ENCODE measurements around the gene FADS1. TPM values are rescaled to one million over a fixed set of nuclear protein-coding genes. Genes with fewer than 3 reads are reported as not detected.

Gene FADS1
- total and polyA plus RNA-seq, 2 of the 8 experiments (the other 6 are each of a cell fraction or from before 2014, with no cell fraction given), result 115 to 141 TPM

DNA sequence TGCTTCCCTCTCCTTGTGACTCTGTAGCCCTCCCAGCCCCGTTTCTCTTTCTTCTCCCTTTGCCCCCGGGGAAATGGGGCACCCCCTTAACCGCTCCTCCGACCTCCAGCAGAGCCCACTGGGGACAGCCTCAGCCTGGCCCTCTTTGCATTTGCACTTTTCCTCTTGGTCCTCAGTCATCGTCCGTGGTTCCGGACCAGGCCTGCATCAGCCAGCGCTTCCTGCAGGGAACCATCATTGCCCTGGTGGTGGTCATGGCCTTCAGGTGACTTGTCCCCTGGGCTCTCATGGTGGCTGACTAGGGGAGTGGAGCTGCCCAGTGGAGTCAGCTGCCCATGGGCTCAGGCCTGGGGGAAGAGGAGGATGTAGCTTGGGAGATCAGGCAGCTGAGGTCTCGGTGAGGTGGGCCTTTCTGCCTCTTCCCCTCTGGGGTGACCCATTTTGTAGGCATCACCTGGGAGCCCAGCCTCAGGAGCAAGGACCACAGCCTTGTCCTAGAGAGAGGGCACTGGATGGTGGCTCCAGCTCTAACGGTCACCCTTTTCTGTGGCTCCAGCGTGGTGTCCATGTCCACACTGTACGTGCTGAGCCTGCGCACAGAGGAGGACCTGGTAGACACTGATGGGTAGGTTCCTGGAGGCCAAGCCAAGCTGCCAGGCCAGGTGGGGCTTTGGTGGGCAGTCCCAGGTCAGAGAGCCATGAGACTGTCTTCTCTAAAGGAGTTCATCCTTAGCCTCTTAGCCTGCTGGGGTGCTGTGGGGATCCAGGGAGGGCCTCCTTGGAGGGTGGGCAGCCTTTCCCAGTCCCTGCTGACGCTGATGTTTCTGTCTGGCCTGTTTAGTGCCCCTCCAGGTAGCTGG, 36.9 kb downstream of the FADS1 start:
- Histone ChIP-seq H3K79me2 (ENCODE audit: control insufficient read depth in 1 of 2, insufficient read depth in 2 of 2, low read length in 2 of 2) (no peaks in the 10 kb centered on the region), H3K27me3 (replicated peaks in 1 of 4; ENCODE audit: control insufficient read depth in 3 of 4, extremely low read depth in 1 of 4, insufficient read depth in 3 of 4, low read length in 3 of 4) (no peaks in the 10 kb centered on the region; a peak in 1 of 7 replicates), H2AK5ac (ENCODE audit: low read depth, low read length) (no peak overlapping the region), H4K91ac (replicated peaks; ENCODE audit: insufficient read length, low read length) (no peak overlapping the region), H2BK5ac (ENCODE audit: low read depth, low read length) (no peak overlapping the region), H3K18ac (ENCODE audit: extremely low read depth, low read length) (no peak overlapping the region), H2BK120ac (replicated peaks; ENCODE audit: low read depth, low read length) (no peak overlapping the region), H2BK12ac (ENCODE audit: low read depth, low read length) (0 out of 2 replicates have a peak overlapping the region, but pooled peaks have one; percentile 27), H4K8ac (ENCODE audit: extremely low read depth, insufficient read depth, low read length) (no peak overlapping the region), H3K4me2 (ENCODE audit: insufficient read depth in 1 of 2, low read depth in 2 of 2, low read length in 2 of 2) (no peak overlapping the region), H4K20me1 (replicated peaks in 1 of 2; ENCODE audit: control insufficient read depth in 1 of 2, insufficient read depth in 2 of 2, low read length in 2 of 2) (peaks cover 0 to 3% of the 10 kb centered on the region in 2 experiments), H3K4me3 (ENCODE audit: extremely low read depth in 1 of 4, insufficient read depth in 2 of 4, low read depth in 3 of 4, low read length in 4 of 4) (no peak overlapping the region), H2BK20ac (ENCODE audit: low read length) (no peak overlapping the region), H3K27ac (ENCODE audit: low read depth, low read length) (no peak overlapping the region), H3K4ac (replicated peaks; ENCODE audit: insufficient read length, low read depth, low read length) (no peak overlapping the region), H3K56ac (replicated peaks; ENCODE audit: insufficient read length, low read depth, low read length) (no peak overlapping the region), H3K23ac (ENCODE audit: insufficient read length) (no peak overlapping the region), H3K23me2 (ENCODE audit: low read depth, low read length) (no peaks in the 10 kb centered on the region), H3K14ac (ENCODE audit: insufficient read length) (no peak overlapping the region), H2AFZ (ENCODE audit: low read length) (no peak overlapping the region), H3K9me3 (ENCODE audit: insufficient read depth in 2 of 2, low read depth in 1 of 2, low read length in 1 of 2) (no peaks in the 10 kb centered on the region), H3K36me3 (ENCODE audit: control insufficient read depth in 2 of 4, insufficient read depth in 4 of 4, low read length in 3 of 4) (peaks cover 0 to 4% (median 0%) of the 10 kb centered on the region in 4 experiments; a peak in 2 of 8 replicates), H3K4me1 (replicated peaks in 1 of 4; ENCODE audit: control insufficient read depth in 3 of 4, insufficient read depth in 4 of 4, low read length in 3 of 4) (peaks cover 0 to 7% (median 5%) of the 10 kb centered on the region in 4 experiments; a peak in 6 of 7 replicates), H4K5ac (ENCODE audit: insufficient read length, low read depth, low read length) (no peak overlapping the region), H2BK15ac (ENCODE audit: low read length) (no peak overlapping the region), H3K79me1 (ENCODE audit: low read depth, low read length) (no peaks in the 10 kb centered on the region), H3K9ac (replicated peaks in 1 of 4; ENCODE audit: extremely low read depth in 1 of 4, low read depth in 3 of 4, low read length in 3 of 4) (no peak overlapping the region)
- POLR2A ChIA-PET (ENCODE audit: partially characterized antibody), result interaction anchor here (0.5 to 5.2 kb wide), 7 partner anchors 8 to 523 kb away, joined by 3 to 56 read pairs (median 5); partner anchors contain the start of genes FEN1 and TMEM258
- WGBS, 2 experiments (ENCODE audit: extremely low coverage in 1 of 2, insufficient coverage in 1 of 2, insufficient read length in 1 of 2, insufficient replicate concordance in 2 of 2, low coverage in 1 of 2, low lambda C conversion rate in 2 of 2, missing lambda C conversion rate in 1 of 2), result 87% methylated on average over 13 of the region's 14 CpGs; no CpG with 5 or more reads in 1 of the 2 experiments
- DNase-seq (ENCODE audit: low read depth in 1 of 2, low spot score in 2 of 2) (no peak), FAIRE-seq (no peak)
- CTCF ChIA-PET (ENCODE audit: partially characterized antibody), result interaction anchor here (0.7 to 7.2 kb wide), 12 partner anchors 8 to 45 kb away, joined by 3 to 48 read pairs (median 6); partner anchors contain the start of genes FEN1, MYRF and TMEM258
- TF ChIP-seq KDM4A (IDR thresholded peaks at IDR 0.05; ENCODE audit: low read depth, low read length, severe bottlenecking) (no peak), MAFK (IDR thresholded peaks at IDR 0.05; ENCODE audit: low read depth, low read length) (no peak), SUZ12 (IDR thresholded peaks at IDR 0.05; ENCODE audit: low read length) (no peak), CHD2 (IDR thresholded peaks at IDR 0.05; ENCODE audit: low read length) (no peak)
